Fibroblast of skin of scalp (primary cell): ENCODE data around the gene ZBTB32.
"Not testable (repeated sequence)": the region's sequence is repeated elsewhere in the genome, so short reads cannot be mapped to it uniquely, and the experiment has no call there.

ENCODE experiments used
- DNase-seq: peaks from one replicate; pipeline ENCODE4 v3.0.0-alpha.2; 2013

ZBTB32 gene

DNA sequence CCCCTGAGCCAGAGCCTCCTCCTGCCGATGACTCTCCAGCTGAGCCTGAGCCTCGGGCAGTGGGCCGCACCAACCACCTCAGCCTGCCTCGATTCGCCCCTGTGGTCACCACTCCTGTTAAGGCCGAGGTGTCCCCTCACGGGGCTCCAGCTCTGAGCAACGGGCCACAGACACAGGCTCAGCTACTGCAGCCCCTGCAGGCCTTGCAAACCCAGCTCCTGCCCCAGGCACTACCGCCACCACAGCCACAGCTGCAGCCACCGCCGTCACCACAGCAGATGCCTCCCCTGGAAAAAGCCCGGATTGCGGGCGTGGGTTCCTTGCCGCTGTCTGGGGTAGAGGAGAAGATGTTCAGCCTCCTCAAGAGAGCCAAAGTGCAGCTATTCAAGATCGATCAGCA is 17.0 kb downstream of the ZBTB32 start:
- DNase-seq: no peak

DNA sequence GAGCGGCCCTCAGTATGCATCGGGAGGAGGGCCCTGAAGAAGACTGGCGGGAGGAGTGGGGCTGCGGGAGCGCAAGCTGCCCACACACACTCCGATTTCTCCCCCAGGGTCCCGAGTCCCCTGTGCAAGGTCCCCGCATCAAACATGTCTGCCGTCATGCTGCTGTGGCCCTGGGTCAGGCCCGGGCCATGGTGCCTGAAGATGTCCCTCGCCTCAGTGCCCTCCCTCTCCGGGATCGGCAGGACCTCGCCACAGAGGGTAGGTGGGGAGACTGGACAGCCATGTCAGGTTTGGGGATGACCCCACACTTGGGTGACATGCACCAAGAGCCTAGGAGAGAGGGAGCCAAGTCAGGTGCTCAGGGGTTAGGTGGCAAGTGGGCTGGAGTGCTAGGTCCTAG is 18.1 kb downstream of the ZBTB32 start:
- DNase-seq: no peak

DNA sequence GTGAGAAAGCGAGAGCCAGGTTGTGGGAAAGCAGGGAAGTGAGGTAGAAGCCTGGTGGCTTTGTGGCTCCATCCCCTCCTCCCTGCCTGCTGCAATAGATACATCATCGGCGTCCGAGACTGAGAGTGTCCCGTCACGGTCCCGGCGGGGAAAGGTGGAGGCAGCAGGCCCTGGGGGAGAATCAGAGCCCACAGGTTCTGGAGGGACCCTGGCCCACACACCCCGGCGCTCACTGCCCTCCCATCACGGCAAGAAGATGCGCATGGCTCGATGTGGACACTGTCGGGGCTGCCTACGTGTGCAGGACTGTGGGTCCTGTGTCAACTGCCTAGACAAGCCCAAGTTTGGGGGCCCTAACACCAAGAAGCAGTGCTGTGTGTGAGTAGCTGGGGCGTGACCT is 18.5 kb downstream of the ZBTB32 start:
- no peak for DNase-seq

DNA sequence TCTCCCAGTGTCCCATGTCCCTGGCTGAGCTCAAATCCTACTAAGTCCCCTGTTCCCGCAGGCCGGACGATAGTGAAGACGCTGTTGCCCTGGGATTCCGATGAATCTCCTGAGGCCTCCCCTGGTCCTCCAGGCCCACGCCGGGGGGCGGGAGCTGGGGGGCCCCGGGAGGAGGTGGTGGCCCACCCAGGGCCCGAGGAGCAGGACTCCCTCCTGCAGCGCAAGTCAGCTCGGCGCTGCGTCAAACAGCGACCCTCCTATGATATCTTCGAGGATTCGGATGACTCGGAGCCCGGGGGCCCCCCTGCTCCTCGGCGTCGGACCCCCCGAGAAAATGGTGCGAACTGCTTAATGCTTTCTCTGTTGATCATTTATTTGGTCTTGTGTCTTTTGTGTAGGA is 19.3 kb downstream of the ZBTB32 start:
- no peak for DNase-seq

DNA sequence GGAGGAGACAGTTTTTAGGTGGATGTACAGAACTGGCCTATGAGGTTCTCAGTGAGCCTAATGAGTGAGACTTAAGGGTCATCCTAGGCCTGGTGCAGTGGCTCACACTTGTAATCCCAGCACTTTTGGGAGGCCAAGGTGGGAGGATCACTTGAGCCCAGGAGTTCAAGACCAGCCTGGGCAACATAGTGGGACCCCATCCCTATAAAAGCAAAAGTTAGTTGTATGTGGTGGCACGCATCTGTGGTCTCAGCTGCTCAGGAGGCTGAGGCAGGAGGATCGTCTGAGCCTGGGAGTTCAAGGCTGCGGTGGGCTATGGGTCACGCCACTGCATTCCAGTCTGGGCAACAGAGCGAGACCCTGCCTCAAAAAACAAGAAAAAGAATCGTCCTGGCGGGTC is 19.8 kb downstream of the ZBTB32 start:
- DNase-seq: not testable (repeated sequence)

DNA sequence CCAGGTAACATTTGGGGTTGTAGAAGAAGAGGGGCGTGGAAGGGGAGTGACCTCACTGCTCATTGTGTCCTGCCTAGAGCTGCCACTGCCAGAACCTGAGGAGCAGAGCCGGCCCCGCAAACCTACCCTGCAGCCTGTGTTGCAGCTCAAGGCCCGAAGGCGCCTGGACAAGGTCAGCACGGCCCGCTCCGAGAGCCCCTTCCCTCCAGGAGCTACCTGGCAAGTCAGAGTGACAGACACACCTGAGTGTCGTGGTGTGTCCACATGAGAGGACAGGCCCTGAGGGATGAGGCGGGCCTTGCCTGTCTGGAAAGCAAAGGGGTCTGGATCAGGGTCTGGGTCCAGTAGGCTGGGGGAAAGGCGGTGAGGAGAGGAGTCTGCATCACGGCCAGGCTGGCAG is 20.2 kb downstream of the ZBTB32 start:
- no peak for DNase-seq

DNA sequence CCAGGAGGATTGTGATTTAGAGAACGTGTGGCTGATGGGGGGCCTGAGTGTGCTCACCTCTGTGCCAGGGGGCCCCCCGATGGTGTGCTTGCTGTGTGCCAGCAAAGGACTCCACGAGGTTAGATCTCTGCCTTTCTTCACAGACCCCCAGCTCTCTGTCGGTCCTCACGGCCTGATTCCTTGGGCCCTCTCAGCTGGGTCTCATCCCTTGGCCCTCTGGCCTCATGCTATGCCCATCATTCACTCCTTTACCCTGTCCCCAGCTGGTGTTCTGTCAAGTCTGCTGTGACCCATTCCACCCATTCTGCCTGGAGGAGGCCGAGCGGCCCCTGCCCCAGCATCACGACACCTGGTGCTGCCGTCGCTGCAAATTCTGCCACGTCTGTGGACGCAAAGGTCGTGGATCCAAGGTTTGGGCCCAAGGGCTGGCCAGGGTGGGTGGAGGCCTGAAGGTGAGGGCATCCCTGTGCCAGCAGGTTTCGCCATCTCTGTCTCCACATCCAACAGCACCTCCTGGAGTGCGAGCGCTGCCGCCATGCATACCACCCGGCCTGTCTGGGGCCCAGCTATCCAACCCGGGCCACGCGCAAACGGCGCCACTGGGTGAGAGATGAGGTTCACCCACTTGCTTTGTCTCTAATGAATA is 21.0 kb downstream of the ZBTB32 start:
- no peak for DNase-seq

DNA sequence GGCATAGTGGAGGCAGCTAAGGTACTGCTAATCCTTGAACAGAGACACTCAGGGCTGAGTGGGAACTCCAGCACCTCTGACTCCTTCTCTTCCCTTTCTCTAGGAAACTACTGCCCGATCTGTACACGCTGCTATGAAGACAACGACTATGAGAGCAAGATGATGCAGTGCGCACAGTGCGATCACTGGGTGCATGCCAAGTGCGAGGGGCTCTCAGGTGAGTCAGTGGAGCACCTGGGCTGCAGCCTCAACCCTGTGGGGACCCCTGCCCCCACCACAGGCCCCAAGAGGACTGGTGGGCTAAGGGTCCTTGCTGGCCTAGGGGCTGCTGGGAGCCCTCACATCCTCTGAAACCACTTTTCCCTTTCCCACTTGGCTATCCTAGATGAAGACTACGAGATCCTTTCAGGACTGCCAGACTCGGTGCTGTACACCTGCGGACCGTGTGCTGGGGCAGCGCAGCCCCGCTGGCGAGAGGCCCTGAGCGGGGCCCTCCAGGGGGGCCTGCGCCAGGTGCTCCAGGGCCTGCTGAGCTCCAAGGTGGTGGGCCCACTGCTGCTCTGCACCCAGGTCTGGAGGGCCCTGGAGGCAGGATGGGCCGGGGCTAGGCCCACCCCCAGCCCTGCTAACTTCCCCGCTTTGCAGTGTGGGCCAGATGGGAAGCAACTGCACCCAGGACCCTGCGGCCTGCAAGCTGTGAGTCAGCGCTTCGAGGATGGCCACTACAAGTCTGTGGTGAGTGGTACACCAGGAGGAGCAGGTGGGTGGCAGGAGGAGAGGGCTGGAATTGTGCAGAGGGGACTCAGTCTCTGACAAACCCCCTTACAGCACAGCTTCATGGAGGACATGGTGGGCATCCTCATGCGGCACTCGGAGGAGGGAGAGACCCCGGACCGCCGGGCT is 22.9 kb downstream of the ZBTB32 start:
- no peak for DNase-seq

DNA sequence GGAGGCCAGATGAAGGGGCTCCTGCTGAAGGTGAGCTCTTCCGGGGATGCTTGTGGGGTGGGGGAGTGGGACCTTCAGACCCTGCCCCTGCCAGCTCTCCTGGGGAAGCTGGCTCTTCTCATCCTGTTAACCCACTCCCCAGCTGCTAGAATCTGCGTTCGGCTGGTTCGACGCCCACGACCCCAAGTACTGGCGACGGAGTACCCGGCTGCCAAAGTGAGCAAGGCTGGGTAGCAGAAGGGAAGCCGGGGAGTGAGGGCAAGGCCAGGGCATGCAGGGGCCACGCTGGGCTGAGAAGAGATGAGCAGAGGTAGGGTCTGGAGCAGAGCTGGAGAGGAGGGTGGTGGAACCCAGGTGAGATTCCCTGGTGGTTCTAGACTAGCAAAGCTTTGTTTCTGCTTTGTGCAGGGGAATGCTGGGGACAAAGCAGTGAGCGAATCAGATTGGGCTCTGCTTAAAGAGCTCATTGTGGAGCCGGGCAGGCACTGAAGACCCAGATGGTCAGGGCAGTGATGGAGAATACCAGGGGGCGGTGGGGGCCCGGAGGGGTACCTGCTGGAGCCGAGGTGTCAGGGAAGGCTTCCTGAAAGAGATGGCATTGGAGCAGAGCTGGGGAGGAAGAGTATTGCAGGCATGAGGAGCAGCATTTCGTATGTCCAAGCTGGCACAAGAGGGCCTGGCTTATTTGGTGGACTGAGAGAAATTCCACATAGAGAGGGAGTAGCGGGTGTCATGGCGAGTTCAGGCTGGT is 23.8 kb downstream of the ZBTB32 start:
- DNase-seq: no peak

DNA sequence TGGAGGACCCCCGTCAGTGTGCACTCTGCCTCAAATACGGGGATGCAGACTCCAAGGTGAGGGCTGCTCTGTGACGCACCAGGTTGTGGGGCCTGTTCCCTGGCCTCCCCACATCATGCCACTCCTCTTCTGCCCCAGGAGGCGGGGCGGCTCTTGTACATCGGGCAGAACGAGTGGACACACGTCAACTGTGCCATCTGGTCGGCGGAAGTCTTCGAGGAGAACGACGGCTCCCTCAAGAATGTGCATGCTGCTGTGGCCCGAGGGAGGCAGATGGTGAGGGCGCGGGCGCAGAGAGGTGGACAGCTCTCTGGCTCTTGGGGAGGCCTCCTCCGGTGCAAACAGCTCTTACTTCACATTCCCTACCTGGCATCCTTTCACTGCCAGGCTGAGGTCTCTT is 24.7 kb downstream of the ZBTB32 start:
- no peak for DNase-seq

DNA sequence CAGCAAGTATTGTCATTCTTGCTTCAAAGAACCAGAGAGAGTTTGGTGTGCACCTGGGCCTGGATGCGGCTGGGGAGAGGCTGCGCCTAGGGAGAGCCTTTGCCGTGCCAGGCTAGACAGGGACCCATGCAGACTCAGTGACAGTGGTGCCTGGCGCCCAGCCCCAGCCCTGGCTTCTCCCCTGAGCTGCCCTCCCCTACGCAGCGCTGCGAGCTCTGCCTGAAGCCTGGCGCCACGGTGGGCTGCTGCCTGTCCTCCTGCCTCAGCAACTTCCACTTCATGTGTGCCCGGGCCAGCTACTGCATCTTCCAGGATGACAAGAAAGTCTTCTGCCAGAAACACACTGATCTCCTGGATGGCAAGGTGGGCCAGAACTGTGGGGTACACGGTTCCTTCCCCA is 25.4 kb downstream of the ZBTB32 start:
- no peak for DNase-seq

DNA sequence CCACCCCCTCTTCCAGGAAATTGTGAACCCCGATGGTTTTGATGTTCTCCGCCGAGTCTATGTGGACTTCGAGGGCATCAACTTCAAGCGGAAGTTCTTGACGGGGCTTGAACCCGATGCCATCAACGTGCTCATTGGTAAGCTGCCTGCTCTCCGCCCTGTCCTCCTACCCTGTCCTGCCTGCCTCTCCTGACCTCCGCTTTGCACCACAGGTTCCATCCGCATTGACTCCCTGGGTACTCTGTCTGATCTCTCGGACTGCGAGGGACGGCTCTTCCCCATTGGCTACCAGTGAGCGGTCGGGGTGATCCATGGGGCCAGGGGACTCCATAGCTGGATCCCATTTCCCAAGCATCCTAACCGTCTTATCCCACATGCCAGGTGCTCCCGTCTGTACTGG is 26.0 kb downstream of the ZBTB32 start:
- no peak for DNase-seq

DNA sequence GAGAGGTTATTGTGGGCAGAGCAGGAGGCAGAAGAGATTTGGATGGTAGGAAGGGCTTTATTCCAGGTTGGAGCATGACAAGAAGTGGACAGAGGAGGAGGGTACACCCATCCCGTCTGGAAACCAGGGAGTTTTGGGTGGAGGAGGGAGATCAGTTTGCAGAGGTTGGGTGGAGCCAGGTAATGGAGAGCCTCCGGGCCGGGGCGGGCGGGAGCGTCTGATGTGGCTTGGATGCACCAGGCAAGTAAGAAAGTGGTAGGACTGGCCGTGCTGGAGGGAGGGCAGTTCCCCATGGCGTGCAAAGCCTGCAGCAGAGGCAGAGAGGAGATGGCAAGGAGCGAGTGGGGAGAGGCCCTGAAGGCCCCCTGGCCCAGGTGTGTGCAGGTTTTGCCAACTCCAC is 27.0 kb downstream of the ZBTB32 start:
- no peak for DNase-seq

DNA sequence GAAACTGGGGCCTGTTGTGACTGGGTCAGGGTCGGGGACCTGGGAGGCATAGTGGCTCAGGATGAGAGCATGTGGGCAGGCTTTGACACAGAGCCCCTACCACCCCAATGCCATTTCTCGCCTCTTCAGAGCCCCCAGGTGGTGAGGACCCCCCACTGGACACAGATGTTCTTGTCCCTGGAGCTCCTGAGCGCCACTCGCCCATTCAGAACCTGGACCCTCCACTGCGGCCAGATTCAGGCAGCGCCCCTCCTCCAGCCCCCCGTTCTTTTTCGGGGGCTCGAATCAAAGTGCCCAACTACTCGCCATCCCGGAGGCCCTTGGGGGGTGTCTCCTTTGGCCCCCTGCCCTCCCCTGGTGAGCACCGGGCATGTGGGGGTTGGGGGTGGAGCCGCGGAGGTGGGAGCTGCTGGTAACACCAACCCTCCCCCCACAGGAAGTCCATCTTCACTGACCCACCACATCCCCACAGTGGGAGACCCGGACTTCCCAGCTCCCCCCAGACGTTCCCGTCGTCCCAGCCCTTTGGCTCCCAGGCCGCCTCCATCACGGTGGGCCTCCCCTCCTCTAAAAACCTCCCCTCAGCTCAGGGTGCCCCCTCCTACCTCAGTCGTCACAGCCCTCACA is 27.5 kb downstream of the ZBTB32 start:
- DNase-seq: no peak

DNA sequence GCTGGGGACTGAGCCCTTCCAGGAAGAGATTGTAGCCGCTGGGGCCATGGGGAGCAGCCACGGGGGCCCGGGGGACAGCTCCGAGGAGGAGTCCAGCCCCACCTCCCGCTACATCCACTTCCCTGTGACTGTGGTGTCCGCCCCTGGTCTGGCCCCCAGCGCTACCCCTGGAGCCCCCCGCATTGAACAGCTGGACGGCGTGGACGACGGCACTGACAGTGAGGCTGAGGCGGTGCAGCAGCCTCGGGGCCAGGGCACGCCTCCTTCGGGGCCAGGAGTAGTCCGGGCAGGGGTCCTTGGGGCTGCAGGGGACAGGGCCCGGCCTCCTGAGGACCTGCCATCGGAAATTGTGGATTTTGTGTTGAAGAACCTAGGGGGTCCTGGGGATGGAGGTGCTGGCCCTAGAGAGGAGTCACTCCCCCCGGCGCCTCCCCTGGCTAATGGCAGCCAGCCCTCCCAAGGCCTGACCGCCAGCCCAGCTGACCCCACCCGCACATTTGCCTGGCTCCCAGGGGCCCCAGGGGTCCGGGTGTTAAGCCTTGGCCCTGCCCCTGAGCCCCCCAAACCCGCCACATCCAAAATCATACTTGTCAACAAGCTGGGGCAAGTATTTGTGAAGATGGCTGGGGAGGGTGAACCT is 28.3 kb downstream of the ZBTB32 start:
- DNase-seq: no peak

DNA sequence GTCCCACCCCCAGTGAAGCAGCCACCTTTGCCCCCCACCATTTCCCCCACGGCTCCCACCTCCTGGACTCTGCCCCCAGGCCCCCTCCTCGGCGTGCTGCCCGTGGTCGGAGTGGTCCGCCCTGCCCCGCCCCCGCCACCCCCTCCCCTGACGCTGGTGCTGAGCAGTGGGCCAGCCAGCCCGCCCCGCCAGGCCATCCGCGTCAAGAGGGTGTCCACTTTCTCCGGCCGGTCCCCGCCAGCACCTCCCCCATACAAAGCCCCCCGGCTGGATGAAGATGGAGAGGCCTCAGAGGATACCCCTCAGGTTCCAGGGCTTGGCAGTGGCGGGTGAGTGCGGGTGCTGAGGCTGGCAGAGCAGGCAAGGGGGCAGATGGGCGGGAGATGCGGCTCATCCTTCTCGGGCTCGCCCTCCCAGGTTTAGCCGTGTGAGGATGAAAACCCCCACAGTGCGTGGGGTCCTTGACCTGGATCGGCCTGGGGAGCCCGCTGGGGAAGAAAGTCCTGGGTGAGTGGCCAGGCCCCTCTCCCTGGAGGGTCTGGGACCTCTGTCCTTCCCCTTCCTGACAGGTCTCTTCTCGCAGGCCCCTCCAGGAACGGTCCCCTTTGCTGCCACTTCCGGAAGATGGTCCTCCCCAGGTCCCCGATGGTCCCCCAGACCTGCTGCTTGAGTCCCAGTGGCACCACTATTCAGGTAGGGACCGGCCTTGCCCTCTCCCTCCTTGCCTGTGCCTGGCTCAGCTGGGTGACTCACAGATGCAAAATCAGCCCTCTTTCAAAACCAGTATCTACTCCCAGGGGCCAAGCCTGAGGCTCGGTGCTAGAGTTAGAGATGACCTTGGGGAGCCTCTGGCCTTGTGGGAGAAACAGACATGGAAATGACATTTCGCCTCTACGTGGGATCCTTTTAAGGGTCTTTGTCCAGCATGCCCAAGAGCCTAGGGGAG is 29.1 kb downstream of the ZBTB32 start:
- no peak for DNase-seq

DNA sequence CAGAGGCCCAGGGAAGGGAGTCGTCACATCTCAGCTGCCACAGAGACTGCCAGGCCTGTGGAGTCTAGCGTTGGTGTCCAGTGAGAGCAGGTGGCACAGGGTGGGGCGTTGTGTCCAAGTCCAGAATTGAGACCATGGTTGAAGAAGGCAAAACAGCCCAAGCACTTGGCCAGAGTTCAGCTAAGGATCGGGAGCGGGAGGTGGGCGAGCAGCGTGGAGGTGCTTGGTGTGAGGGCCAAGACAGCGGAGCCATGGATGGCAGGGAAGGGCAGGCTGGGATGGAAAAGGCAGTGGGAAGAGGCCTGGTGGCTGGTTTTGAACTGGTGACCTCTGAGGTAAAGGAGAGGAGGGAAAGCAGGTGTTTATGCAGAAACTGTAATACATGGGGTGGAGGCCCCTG is 29.9 kb downstream of the ZBTB32 start:
- DNase-seq: no peak

DNA sequence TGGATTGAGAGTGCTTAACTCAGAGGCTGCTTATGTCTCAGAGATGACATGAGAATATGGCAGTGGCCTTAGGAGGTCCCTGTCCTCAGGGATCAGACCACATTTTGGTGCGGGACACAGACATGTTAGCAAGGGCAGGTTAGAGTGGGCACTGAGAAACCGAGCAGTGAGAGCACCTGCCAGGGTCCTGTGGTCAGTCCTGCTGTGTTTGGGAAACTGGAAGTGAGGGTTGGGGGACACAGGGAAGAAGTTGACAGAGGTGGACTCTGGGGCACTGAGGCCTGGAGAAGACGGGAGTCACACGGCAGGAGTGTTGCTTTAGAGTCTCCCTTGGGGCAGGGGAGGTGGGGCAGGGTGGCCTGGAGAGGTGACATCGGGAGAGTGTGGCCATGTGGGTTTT is 30.5 kb downstream of the ZBTB32 start:
- no peak for DNase-seq

DNA sequence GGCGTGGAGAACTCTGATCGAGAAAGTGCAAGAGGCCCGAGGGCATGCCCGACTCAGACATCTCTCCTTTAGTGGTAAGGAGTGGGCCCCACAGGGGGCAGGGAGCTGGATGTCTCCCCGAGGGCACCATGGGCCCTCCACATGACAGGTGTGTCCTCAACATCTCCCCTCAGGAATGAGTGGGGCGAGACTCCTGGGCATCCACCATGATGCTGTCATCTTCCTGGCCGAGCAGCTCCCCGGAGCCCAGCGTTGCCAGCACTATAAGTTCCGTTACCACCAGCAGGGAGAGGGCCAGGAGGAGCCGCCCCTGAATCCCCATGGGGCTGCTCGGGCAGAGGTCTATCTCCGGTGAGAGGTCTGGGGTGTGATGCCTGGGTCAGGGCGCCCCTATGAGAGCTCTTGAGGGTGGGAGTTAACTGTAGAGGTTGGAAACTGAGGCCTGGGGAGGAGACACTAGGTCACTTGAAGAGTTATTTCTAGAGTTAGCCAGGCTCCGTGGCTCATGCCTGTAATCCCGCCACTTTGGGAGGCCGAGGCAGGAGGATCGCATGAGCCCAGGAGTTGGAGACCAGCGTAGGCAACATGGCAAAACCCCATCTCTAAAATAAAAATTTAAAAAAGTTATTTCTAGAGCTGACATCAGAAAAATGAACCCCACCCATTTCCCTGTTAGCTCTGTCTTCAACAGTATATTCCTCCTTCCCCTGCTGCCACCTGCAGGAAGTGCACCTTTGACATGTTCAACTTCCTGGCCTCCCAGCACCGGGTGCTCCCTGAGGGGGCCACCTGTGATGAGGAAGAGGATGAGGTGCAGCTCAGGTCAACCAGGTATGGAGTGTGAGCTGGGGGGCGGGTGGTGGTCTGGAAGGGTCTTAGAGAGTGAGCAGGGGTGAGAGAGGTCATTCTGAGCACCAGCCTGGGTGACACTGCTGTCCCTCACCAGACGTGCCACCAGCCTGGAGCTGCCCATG is 32.8 kb downstream of the ZBTB32 start:
- DNase-seq: no peak
